HG03025 (cell line): ENCODE data around the gene COQ5.

ENCODE experiments used
- ATAC-seq: cut with Tn5 transposase; IDR thresholded peaks from one replicate; pipeline ENCODE4 v1.9.1; 2021; ENCODE audit warnings: mild to moderate bottlenecking, moderate library complexity; ENCODE audit not compliant: unreplicated experiment, low FRiP score

The COQ5 gene

GRCh38 chr12:120485961-120486881 is 42.7 kb downstream of the COQ5 start:
- no peak for ATAC-seq

- ATAC-seq = no peak
Observed at GRCh38 chr12:120483621-120484020, 45.3 kb downstream of the COQ5 start.

DNA sequence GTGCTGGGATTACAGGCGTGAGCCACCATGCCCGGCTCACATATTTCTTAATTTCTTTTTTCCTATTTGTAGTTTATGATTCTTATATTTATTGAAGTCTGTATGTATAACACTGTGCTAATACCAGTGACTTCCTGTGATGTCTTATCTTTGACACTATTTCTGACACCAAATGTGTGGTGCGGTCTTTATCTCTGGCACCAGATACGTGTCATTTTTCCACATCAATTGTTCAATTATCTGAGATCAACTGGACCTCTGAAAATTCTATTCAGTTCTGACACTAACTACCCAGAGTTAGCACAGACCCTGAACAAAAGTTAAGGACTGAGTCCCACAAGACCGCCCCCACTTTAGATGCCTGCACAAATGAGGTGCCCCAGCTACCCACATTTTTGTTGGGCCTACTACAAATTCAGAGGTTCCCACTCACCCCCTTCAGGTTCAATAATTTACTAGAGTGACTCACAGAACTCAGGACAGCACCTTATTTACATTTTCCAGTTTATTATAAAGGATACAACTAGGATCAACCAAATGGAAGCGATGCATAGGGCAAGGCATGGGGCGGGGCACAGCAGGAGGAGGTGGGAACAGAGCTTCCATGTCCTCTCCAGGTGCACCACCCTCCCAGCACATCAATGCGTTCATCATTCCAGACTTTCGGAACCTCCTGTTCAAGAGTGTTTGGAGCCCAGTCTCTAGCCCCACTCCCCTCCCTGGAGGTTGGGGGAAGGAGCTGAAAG is 47.8 kb downstream of the COQ5 start:
- ATAC-seq = no peak

DNA sequence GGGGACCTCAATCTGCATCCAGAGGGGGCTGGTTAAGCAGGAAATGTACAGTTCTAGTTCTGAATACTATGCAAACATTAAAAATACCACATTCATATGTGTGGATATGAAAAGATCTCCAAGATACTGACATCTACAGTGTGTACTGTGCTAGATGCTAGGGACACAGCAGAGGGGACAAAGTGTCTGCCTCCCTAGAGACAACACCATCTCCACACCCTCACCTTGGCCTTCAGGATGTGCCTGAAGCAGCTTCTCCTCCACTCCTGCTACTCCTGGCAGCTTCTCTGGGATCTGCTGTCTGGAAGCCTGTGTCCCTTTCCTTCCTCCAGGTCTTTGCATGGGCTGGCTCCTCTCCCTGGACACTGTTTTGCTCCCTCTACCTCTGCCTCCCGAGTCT is 48.7 kb downstream of the COQ5 start:
- no peak for ATAC-seq

DNA sequence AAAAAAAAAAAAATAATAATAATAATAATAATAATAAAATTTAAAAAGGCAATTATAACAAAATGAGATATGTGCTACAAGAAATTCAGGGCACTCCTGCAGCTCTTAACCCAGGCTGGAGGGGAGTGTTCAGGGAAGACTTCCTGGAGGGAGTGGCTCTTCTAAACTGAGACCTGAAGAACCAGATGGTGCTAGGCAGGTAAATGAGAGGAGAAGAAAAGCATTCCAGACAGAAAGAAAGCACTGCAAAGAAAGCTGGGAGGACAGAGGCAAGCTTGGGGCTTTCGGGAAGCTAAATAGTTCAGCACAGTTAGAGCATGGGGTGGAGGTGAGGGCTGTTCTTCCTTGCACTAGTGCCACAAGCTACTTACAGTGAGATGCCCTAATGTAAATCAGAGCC is 49.5 kb downstream of the COQ5 start:
- no peak for ATAC-seq

GRCh38 chr12:120475643-120476042 is 53.3 kb downstream of the COQ5 start:
- ATAC-seq = no peak

GRCh38 chr12:120474616-120474960 is 54.4 kb downstream of the COQ5 start:
- no peak for ATAC-seq

GRCh38 chr12:120473807-120474615 is 54.9 kb downstream of the COQ5 start:
- no peak for ATAC-seq

DNA sequence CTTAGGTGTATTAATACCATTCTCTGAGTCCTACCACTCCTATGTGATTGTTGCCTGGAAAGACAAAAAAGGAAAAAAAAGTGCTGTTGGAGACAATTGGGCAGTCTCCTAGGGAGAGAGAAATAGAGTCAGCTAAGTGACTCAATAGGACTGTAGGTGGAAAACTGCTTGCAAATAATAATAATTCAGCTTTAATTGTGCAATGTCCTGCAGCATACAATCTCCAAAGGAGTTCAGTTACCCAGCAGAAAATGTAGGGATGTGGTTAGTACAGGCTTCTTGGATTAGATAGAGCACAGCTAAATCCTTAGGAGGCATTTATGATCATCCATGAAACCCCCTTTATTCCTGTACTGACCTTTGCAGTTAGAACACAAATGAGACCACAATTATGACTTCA is 56.4 kb downstream of the COQ5 start:
- no peak for ATAC-seq

- ATAC-seq = peak; percentile 3
Observed at GRCh38 chr12:120470150-120470784, 58.7 kb downstream of the COQ5 start.

- peak; percentile 80 for ATAC-seq
Observed at GRCh38 chr12:120469450-120470149, 59.4 kb downstream of the COQ5 start, which contains the start of gene SRSF9. Gene SRSF9 (minus strand): TSS chr12:120469748. CDS start chr12:120469609, 139 bp downstream.

- ATAC-seq = peak; percentile 28
Observed at GRCh38 chr12:120468821-120469449, 60.0 kb downstream of the COQ5 start.

DNA sequence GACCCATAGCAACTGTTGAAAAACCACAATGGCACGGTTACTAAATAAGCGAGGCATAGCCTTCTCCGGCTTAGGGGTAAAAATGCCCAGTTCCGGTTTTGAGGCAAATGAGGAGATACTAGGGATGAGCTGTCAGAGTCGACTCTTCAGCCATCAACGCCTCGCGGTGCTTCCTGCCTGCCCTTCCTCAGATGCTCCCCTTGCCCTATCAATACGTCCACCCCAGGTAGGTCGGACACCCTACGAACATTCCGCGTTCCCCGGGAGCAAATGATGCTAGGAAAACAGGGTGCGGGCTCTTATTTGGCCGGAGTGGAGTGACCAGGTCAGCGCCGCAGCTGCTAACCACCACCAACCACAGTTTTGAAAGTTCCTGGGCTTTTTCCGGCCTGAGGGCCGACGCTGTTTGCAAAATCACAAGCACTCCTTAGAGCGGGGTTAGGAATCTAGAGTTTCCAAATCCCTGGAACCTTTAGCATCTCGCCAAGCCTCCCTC is 60.6 kb downstream of the COQ5 start:
- ATAC-seq = no peak

DNA sequence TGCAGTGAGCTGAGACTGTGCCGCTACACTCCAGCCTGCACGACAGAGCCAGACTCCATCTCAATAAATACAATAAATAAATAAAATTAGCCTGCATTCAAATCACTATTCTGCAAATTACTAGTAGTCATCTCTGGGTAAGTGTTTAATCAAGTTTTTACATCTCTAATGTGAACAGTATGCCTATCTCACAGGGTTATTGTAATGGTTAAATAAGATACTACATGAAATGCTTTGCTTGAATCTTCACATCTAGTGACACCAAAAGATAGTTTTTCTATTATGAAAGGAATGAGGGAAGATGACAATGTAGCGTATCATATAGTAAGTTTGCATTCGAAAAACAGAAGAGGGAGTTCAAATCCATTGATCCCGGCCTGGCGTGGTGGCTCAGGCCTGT is 61.5 kb downstream of the COQ5 start:
- no peak for ATAC-seq

DNA sequence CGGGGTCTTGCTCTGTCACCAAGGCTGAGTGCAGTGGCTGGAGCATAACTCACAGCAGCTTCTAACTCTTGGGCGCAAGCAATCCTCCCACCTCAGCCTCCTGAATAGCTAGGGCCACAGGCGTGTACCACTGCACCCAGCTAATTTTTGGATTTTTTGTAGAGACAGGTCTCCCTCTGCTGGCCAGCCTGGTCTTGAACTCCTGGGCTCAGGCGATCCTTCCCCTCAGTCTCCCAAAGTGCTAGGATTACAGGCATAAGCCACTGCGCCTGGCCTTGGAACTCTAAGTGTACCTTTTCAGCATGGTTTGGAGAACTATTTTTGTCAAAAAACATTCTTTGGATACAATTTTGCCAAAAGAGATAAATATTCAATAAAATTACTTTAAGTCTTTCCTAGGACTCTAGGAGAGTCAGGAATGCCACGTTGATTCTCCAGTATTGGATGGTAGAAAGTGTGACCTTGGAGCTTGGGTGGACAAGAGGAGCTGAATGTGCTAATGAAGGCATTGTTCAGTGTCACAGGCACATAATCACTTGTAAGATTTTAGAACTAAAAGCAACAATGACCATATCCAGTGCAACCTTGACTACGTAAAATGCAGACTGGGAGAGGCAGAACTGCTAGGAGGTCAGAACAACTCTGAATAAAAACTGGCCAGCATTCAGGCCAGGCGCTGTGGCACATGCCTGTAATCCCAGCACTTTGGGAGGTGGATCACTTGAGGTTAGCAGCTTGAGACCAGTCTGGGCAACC is 62.2 kb downstream of the COQ5 start:
- no peak for ATAC-seq

DNA sequence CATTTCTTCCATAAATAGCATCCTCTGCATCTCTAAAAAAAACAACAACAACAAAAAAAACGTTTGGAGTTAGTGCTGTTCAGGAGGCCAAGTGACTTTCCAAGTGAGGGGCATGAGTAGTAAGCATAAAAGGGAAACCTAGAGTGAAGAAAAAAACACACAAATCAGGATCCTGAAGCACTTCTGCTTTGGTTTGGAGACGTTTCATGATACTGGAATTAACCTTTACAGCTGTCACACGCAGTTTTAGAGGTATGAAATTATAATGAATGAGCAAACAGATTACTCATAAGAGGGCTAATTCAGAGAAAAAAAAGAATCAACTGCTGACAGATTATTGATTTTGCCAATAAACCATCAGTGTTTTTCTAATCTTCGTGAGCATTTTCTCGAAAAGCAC is 63.2 kb downstream of the COQ5 start:
- ATAC-seq = no peak

DNA sequence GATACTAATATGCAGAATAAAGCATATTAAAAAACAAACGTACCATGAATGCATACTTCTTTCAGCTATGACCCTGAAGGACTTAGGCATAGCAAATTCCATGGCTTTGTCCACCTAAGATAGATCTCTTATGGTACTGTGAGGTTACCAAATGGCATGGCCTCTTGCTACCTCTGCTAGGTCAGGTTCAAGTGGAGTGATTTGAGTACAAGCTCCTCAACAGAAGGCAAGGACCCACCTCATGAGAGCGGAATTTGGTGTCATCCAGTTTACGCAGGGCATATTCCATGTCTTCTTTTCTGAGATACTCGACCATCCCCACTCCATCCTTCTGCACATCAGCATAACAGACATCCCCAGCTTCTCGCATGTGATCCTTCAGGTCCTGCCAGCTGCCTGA is 65.2 kb downstream of the COQ5 start:
- no peak for ATAC-seq

DNA sequence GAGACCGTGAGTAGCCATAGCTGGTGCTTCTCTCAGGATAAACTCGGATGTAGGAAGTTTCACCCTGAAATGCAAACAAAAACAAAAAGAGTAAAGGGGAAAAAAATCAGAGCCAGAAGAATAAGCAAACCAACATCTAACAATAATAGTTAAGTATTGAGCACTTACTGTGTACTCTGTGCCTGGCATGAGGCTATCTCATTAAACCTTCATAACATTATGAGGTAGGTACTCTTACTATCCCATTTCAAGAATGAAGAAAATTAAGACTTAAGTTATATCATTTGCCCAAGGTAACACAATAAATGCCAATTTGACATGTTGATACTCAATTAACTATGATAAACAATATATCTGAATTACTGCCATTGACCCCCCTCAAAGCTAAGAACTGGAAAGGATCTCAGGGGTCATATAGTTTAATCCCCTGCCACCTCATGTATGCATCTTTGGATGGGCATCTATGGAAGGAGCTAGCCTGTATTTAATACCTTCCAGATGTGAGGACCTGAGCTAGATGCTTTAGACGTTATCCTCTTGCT is 66.8 kb downstream of the COQ5 start:
- ATAC-seq = no peak
